ENCODE results near the gene TMEM170B. TPM values are rescaled to one million over a fixed set of nuclear protein-coding genes. Genes with fewer than 3 reads are reported as not detected.

Gene TMEM170B
- polyA plus RNA-seq, 1 experiment: 0.26 TPM

DNA sequence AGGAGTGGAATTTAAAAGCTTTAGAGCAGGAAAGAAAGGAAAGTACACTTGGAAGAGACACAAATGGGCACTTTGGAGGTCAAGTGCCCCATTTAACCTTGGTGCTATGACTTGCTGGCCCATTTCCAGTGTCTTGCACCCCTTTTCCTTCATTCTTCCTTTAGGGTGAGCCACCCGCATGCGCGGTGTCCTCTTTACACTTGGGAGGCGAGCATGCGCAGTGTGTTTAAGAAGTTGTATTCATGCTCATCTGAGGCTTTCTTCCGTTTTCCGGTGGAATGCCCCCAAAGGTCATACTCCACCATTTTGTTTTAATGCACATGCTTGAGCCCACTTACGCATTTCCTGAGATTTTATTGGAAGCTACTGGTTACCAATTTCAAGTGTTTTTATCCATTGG, 29.1 kb downstream of the TMEM170B start:
- POLR2A ChIA-PET: no interaction called here
- Histone ChIP-seq H3K9me3 (ENCODE audit: control insufficient read depth, insufficient read depth, low read length) (no peaks in the 10 kb centered on the region), H3K27me3 (ENCODE audit: control insufficient read depth, insufficient read depth, low read length) (no peaks in the 10 kb centered on the region), H3K27ac (ENCODE audit: low read depth, low read length) (no peak overlapping the region), H3K4me3 (ENCODE audit: low read depth, low read length) (no peak overlapping the region)
- CTCF ChIA-PET: interaction anchor here (1.9 kb wide), 1 partner anchor 9 kb away, joined by 9 read pairs; no protein-coding TSS in a partner anchor
- TF ChIP-seq, protein P1, sequence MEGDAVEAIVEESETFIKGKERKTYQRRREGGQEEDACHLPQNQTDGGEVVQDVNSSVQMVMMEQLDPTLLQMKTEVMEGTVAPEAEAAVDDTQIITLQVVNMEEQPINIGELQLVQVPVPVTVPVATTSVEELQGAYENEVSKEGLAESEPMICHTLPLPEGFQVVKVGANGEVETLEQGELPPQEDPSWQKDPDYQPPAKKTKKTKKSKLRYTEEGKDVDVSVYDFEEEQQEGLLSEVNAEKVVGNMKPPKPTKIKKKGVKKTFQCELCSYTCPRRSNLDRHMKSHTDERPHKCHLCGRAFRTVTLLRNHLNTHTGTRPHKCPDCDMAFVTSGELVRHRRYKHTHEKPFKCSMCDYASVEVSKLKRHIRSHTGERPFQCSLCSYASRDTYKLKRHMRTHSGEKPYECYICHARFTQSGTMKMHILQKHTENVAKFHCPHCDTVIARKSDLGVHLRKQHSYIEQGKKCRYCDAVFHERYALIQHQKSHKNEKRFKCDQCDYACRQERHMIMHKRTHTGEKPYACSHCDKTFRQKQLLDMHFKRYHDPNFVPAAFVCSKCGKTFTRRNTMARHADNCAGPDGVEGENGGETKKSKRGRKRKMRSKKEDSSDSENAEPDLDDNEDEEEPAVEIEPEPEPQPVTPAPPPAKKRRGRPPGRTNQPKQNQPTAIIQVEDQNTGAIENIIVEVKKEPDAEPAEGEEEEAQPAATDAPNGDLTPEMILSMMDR (IDR thresholded peaks at IDR 0.05; ENCODE audit: low read depth, low read length): no peak
- no peak for DNase-seq (ENCODE audit: low read depth, low spot score)

DNA sequence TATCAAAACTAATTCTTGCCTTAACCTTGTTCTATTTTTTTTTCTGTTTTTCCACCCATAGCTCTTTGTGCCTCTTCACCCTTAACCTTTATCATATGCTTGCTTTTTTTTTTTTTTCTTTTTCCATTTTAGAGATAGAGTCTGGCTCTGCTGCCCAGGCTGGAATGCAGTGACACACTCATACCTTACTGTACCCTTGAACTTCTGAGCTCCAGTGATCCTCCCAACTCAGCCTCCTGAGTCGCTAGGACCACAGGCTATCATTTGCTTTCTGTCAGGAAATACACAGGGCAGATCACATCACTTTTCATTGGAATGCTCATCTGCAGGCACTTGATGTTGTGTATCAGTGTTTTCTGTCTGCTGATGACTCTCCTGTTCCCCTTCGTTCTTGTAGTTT, 33.5 kb downstream of the TMEM170B start:
- no peak overlapping the region for H3K27ac ChIP-seq (ENCODE audit: low read depth, low read length)
- no peaks in the 10 kb centered on the region for H3K9me3 ChIP-seq (ENCODE audit: control insufficient read depth, insufficient read depth, low read length)
- CTCF ChIA-PET: interaction anchor here (0.6 to 1.0 kb wide), 3 partner anchors 18 to 1034 kb away, joined by 3 to 6 read pairs (median 4); no protein-coding TSS in a partner anchor
- TF ChIP-seq, protein P1 (IDR thresholded peaks at IDR 0.05; ENCODE audit: low read depth, low read length): no peak
- H3K27me3 ChIP-seq (ENCODE audit: control insufficient read depth, insufficient read depth, low read length): no peaks in the 10 kb centered on the region
- no peak for DNase-seq (ENCODE audit: low read depth, low spot score)
- no peak overlapping the region for H3K4me3 ChIP-seq (ENCODE audit: low read depth, low read length)
- POLR2A ChIA-PET: no interaction called here

DNA sequence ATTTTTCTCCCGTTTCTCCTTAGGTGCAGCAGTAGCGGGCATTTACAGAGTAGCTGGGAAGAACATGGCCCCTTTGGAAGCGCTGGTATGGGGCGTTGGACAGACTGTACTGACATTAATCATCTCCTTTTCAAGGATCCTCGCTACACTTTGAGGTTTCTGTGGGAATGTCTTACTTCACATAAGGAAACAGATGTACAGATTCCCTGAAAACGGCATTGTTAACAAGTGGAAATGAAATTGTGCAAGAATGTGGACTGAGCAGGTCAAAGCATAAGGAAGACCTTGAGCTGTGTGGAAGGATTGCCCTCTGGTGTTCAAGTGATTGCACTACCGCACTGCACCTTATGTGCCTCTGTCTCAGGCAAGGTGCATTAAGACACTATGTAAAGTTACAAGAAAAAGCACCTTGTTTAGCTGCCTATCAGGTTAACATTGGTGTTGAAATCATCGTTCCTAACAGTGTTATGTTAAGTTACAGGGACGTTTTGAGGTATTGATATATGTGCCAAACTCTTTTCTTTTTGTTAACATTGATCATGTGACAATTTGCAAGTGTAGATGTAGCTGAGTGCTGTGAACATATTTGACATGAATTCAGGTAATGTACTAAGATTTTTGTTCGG, 38.0 kb downstream of the TMEM170B start:
- DNase-seq (ENCODE audit: low read depth, low spot score): peak; percentile 55
- TF ChIP-seq, protein P1 (IDR thresholded peaks at IDR 0.05; ENCODE audit: low read depth, low read length): peak; percentile 98
- Histone ChIP-seq H3K27ac (ENCODE audit: low read depth, low read length) (no peak overlapping the region), H3K27me3 (ENCODE audit: control insufficient read depth, insufficient read depth, low read length) (no peaks in the 10 kb centered on the region), H3K9me3 (ENCODE audit: control insufficient read depth, insufficient read depth, low read length) (no peaks in the 10 kb centered on the region), H3K4me3 (ENCODE audit: low read depth, low read length) (no peak overlapping the region)
- POLR2A ChIA-PET: no interaction called here
- CTCF ChIA-PET: interaction anchor here (0.5 to 1.8 kb wide), 31 partner anchors 8 to 1097 kb away, joined by 3 to 21 read pairs (median 4); partner anchors contain the start of gene TMEM14B

DNA sequence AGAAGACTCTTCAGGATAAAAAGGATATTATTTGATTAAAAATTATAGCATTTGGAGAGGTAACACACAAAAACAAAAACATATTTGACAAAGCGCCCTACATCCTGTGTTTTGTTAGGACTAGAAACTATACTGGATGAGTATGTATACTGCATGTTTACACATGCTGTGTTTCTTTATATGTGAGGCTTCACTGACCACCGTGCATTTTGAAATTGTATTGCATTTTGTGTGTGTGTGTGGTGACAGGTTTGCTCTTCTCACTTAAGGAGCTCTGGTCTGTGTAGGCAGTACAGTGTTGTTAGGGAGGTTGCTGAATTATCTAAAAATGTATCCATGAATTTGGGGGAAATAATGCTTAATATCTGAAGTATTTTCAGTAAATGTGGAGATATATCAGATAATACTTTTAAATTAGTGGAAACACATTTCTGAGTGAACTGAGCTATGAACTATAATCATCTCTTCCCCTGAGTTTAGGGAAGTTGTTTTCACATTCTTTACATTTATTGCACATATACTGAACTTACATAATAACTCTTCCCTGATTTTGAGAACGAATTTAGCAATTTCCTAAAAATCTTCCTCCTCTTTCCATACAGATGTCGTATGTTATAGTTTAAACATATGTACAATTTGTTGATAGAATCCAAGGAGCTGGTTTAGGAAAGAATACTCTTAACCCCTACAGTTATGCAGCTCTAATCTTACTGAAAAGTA, 43.3 kb downstream of the TMEM170B start:
- no peak overlapping the region for H3K4me3 ChIP-seq (ENCODE audit: low read depth, low read length)
- no peak for DNase-seq (ENCODE audit: low read depth, low spot score)
- CTCF ChIA-PET: interaction anchor here (0.5 to 1.0 kb wide), 3 partner anchors 626 to 1028 kb away, joined by 3 to 4 read pairs (median 3); no protein-coding TSS in a partner anchor
- no peak overlapping the region for H3K27ac ChIP-seq (ENCODE audit: low read depth, low read length)
- H3K9me3 ChIP-seq (ENCODE audit: control insufficient read depth, insufficient read depth, low read length): no peaks in the 10 kb centered on the region
- POLR2A ChIA-PET: no interaction called here
- TF ChIP-seq, protein P1 (IDR thresholded peaks at IDR 0.05; ENCODE audit: low read depth, low read length): no peak
- H3K27me3 ChIP-seq (ENCODE audit: control insufficient read depth, insufficient read depth, low read length): no peaks in the 10 kb centered on the region

DNA sequence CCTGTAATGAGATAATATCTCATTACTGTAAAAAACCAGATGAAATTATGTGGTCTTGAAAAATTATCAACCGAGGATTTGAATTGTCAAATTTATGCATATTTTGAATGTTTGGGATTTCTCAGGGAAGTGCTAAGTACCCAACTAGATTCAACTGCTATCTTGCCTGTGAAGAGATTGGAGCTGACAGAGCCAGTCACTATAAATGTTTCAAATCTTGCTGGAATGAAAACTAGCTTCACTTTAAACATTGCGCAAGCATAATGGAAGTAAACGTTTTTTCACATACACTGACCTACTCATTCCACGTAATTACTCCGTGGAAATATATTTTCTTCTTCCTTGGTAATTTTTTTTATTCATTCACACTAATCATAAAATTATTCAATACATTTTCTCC, 46.7 kb downstream of the TMEM170B start:
- DNase-seq (ENCODE audit: low read depth, low spot score): no peak
- H3K27ac ChIP-seq (ENCODE audit: low read depth, low read length): no peak overlapping the region
- TF ChIP-seq, protein P1 (IDR thresholded peaks at IDR 0.05; ENCODE audit: low read depth, low read length): no peak
- H3K27me3 ChIP-seq (ENCODE audit: control insufficient read depth, insufficient read depth, low read length): no peaks in the 10 kb centered on the region
- no peak overlapping the region for H3K4me3 ChIP-seq (ENCODE audit: low read depth, low read length)
- H3K9me3 ChIP-seq (ENCODE audit: control insufficient read depth, insufficient read depth, low read length): no peaks in the 10 kb centered on the region
- CTCF ChIA-PET: interaction anchor here (0.6 to 6.0 kb wide), 23 partner anchors 9 to 1024 kb away, joined by 3 to 73 read pairs (median 5); partner anchors contain the start of gene EDN1
- POLR2A ChIA-PET: interaction anchor here (0.9 to 1.5 kb wide), 3 partner anchors 32 to 424 kb away, joined by 3 to 6 read pairs (median 3); no protein-coding TSS in a partner anchor
